Choroid plexus epithelial cell (primary cell): ENCODE data around the gene IL6ST.
"Not testable (repeated sequence)": the region's sequence is repeated elsewhere in the genome, so short reads cannot be mapped to it uniquely, and the experiment has no call there.

Experiments
- DNase-seq: peaks from one replicate; pipeline ENCODE4 v3.0.0-alpha.2; 2010; ENCODE audit warnings: low read depth
- H3K4me3 ChIP-seq: 2 replicates; pipeline ENCODE4 v1.5.1; 2011; ENCODE audit warnings: low read depth, mild to moderate bottlenecking, control low read depth, low read length, moderate library complexity
- TF ChIP-seq, protein P1 (sequence below): conservative IDR thresholded peaks from 2 replicates; pipeline ENCODE4 v1.5.1; 2011; ENCODE audit warnings: low read depth, mild to moderate bottlenecking, control low read depth, inconsistent platforms, low read length, moderate library complexity

Gene IL6ST

DNA sequence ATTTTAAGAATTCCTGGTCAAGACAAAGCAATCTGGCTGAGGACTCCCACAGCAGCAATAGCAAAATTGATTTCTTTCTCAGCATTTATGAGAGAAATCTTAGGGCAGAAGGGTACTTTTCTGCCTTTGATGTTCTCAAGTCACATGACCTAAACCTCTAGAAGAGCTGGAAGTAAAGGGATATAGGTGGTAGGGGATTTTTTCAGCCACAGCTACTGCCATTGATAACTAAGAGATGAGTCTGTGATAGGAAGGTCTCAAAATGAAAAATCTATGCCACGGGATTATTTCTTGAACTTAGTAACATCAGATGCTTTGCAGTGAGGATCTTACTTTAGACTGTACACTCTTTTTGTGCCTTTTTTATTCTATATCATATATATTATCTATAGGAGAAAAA is 35.6 kb downstream of the IL6ST start:
- H3K4me3 ChIP-seq = no peak overlapping the region
- DNase-seq = no peak
- TF ChIP-seq, protein P1, sequence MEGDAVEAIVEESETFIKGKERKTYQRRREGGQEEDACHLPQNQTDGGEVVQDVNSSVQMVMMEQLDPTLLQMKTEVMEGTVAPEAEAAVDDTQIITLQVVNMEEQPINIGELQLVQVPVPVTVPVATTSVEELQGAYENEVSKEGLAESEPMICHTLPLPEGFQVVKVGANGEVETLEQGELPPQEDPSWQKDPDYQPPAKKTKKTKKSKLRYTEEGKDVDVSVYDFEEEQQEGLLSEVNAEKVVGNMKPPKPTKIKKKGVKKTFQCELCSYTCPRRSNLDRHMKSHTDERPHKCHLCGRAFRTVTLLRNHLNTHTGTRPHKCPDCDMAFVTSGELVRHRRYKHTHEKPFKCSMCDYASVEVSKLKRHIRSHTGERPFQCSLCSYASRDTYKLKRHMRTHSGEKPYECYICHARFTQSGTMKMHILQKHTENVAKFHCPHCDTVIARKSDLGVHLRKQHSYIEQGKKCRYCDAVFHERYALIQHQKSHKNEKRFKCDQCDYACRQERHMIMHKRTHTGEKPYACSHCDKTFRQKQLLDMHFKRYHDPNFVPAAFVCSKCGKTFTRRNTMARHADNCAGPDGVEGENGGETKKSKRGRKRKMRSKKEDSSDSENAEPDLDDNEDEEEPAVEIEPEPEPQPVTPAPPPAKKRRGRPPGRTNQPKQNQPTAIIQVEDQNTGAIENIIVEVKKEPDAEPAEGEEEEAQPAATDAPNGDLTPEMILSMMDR = no peak

GRCh38 chr5:55941154-55941553 is 53.6 kb downstream of the IL6ST start:
- DNase-seq = peak; percentile 17

DNA sequence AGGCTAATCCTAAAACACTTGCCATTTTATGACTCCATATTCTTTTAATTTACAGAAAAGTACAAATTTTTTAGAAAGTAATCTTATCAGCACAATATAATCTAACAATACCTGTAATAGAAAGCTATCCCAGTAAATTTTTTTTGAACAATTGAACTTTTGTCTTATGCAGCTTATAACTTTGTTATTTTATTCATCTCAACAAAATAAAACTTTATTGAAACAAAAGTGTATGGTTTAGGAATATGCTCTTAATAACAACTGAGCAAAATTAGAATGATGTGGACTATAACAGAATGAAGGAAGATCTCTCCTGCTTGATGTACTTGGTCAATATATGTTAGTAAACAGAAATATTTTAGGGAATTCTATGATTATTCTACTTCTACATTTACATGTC is 57.2 kb downstream of the IL6ST start:
- not testable (repeated sequence) for DNase-seq, H3K4me3 ChIP-seq

More at GRCh38 chr5:55941154-55941553, 53.6 kb downstream of the IL6ST start:
- H3K4me3 ChIP-seq = not testable (repeated sequence)

- H3K4me3 ChIP-seq = no peak overlapping the region
- TF ChIP-seq, protein P1 = peak; percentile 98
- peak; percentile 94 for DNase-seq
Observed at GRCh38 chr5:55936100-55936693, 58.6 kb downstream of the IL6ST start.

DNA sequence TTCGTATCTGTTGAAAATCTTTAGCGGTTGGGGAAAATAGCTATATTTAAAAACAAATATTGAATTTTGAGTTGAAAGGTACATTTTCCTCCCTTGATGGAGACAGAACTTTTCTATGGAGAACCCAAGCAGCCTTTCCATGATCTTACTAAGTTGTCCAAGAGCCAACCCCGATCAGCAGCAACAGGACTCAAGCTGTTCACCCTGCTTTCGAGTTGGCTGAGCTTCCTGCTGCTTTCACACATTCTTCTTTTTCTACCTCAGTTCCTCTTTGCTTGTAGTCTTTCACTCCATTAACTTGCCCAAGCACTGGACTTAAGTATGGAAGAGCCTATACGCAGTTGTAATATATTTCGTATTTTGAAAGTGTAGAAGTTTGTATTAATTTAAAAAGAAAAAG is 59.4 kb downstream of the IL6ST start:
- TF ChIP-seq, protein P1 = no peak
- DNase-seq = peak; percentile 52
- H3K4me3 ChIP-seq = no peak overlapping the region

DNA sequence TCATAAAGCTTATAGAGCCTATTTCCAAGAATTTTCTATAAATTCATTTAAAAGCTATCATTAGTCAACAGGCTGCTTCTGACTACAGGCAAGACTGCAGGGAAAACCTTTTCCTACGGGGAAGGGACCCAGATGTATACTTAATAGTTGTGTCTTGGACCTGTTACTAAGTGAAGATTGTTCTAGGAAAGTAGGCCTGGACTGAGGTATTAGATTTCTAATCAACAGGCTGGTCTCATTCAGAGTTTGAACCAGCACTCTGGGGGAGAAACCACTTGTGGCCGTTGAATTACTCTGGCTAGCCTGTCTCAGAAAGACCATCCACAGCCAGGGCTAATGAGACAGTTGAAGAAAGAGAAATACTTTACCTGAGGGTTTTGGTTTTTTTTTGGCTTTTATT is 60.0 kb downstream of the IL6ST start:
- DNase-seq = no peak
- no peak overlapping the region for H3K4me3 ChIP-seq
- TF ChIP-seq, protein P1 = no peak

- TF ChIP-seq, protein P1 = no peak
- peak; percentile 26 for DNase-seq
Observed at GRCh38 chr5:55934115-55934613, 60.6 kb downstream of the IL6ST start.

DNA sequence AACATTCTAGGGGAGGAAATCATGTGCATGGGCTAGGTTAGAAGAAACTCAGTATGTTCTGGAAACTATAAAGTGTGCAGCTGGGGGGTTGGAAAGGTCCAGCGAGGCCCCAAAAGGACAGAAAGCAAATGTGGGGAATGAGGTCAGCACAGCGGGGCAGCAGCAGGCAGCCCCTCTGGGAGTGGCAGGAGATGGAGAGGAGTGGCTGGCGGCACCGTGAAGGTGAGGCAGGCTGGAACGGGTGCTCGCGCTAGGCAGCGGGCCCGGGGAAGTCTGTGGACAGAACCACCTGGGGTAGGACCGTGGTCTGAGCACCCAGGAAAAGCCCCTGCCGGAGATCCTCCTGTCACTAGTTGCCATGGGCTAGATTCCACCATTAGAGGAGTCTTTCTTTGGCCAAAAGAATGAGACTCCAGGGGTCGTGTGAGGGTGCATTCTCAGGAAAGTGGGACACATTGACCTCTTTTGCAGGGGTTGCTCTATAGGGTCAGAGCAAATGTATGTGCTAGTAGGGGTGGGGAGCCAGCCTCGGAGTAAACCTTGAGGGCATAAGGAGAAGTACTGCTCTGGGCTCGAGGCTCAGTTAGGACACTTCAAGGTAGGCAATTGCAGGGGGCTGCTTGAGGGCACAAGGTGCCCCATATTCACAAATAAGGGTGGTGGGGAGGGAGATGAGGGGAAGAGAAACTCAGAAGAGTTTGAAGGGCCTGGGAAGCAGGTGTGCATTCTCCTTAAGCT is 61.2 kb downstream of the IL6ST start:
- TF ChIP-seq, protein P1 = no peak
- no peak for DNase-seq
- H3K4me3 ChIP-seq = no peak overlapping the region

More at GRCh38 chr5:55934115-55934613, 60.6 kb downstream of the IL6ST start:
- H3K4me3 ChIP-seq = no peak overlapping the region
